GM21381 (cell line): ENCODE measurements around the gene APOA1.
"Not testable (repeated sequence)": the region's sequence is repeated elsewhere in the genome, so short reads cannot be mapped to it uniquely, and the experiment has no call there.

Experiments used
- ATAC-seq: cut with Tn5 transposase; IDR thresholded peaks from one replicate; pipeline ENCODE4 v1.9.1; 2021; ENCODE audit warnings: mild to moderate bottlenecking, moderate library complexity; ENCODE audit not compliant: unreplicated experiment

The APOA1 gene

DNA sequence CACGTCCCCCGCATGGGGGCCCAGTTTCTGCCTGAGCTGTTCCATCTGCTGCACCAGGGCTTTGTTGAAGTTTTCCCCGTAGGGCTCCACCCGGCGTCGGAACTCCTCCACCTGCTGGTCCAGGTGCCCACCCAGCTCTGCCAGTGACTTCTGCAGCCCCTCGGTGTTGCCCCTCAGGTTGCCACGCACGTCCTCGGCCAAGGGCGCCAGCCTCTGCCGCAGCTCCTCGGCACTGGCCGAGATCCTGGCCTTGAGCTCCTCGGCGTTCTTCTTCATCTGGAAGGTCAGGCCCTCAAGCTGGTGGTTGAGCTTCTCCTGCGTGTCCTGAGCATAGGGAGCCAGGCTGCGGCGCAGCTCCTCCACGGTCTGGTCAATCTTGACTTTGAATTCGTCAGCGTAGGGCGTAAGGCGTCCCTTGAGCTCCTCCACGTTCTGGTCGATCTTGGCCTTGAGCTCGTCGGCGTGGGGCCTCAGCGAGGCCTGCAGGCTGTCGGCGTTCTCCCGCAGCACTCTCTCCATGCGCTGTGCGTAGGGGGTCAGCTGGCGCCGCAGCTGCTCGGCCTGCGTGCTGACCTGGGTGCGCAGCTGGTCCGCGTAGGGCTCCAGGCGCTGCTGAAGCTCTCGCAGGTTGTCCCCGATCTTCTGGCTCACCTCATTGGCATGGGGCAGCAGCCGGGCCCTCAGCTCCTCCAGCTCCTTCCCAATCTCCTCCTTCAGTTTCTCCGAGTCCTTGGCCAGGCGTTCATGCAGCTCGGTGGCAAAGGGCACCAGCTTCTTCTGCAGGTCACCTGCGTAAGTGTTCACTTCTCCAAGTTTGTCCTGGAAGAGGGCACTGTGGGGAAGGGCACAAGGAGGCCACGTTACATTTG, 16.1 kb downstream of the APOA1 start:
- ATAC-seq = no peak

DNA sequence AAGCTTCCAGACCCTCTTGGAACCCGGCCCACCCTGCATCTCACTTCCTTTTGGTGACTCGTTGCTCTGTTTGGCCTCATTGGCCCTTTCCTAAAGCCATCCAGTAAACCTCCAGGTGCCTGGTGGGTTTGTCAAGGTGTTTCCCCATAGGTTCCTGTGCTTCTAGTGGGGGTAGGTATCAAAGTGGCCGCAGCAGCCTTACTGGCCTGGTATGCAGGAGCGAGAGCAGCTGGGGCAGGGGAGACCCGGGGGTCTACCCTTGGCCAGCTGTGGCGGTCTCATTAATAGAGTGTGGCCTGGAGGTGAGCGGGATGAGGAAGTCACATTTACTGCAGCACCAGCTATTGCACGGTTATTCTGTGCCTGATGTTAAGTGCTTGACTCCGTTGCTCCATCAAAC, 18.4 kb downstream of the APOA1 start:
- ATAC-seq = no peak

DNA sequence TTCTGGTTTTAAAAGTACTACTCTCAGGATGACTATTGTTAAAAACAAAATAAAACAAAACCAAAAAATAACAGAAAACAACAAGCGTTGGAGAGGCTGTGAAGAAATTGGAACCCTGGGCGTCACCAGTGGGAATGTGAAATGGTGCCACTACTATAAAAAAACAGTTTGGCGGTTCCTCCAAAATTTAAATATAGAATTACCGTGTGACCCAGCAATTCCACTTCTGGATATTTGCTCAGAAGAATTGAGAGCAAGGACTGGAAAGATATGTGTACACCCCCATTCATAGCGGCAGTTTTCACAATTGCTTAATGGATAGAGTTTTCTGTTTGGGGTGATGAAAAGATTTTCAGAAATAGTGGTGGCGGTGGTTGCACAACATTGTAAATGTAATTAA, 22.9 kb downstream of the APOA1 start:
- ATAC-seq = no peak

DNA sequence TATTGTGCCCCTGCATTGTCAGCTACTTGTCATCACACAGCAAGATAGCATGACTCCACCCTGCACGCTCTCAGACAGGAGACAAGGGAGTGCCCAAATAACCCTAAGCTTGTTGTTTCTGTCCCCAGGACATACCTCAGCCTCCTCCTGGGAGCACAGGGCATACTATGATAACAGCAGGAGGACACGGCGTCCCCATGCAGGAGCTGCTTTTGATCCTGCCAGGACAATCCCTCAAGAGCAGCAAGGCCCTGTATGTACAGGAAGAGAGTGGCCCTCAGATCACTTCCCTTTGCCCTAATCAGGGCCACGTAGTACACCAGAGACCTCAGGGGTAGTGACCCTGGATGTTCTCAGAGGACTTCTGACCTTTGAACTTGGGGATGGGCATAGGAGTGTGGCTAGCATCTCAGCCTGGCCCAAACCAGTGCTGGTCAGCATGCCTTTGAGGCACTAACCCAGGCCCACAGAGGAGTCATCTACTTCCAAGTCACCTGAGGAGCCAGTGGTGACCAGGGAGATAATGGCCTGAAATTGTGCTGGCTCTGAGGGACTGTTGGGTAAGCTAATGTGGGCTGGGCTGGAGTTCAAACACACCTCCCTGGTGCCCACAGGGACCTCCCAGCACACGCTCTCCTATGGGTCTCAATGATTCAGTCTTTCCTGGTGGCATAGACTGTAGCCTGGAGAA, 23.5 kb downstream of the APOA1 start:
- no peak for ATAC-seq

DNA sequence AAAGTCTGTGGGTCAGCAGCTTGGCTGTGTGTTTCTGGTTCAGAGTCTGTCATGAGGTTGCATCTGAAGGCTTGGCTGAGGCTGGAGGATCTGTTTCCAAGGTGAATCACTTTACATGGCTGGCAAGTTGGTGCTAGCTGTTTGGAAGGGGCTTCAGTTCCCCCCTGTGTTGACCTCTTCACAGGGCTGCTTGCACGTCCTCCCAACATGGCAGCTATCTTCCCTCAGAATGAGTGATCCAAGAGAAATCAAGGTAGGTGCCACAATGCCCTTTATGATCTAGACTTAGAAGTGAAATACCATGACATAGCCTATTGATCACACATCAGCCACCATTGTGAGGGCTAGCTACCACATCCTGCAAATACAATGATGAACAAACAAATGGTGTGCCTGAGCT, 24.3 kb downstream of the APOA1 start:
- ATAC-seq = no peak

DNA sequence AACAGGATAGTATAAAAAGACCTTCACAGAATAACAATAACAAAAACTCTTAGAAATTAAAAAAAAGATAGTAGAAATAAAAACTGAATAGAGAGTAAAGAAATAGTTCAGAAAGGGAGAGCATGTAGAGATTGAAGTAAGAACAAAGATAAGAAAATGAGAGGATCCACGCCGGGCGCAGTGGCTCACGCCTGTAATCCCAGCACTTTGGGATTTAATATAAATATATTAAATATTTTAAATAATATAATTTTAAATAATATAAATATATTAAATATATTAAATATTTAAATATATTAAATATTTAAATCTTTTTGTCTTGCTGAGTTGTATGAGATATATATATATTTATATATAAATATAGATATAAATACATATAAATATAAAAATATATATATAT, 25.3 kb downstream of the APOA1 start:
- no peak for ATAC-seq

DNA sequence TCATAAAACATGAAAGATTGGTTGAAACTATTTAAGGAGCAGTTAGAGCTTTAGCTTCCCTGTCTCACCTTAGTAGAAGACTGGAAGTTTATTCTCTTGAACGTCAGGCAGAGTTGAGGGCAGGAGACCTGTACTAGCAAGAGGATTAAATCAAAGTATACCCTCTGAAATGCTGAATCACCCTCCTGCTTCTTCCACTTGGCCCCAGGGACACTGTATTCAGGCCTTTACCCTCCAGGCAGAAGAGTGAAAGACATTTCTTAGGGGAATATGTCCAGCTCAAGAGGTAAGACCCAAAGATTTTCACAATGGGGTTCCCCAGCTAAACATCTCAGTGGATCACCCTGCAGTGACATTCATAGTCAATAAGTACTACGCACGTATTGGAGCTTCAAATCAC, 26.2 kb downstream of the APOA1 start:
- no peak for ATAC-seq

DNA sequence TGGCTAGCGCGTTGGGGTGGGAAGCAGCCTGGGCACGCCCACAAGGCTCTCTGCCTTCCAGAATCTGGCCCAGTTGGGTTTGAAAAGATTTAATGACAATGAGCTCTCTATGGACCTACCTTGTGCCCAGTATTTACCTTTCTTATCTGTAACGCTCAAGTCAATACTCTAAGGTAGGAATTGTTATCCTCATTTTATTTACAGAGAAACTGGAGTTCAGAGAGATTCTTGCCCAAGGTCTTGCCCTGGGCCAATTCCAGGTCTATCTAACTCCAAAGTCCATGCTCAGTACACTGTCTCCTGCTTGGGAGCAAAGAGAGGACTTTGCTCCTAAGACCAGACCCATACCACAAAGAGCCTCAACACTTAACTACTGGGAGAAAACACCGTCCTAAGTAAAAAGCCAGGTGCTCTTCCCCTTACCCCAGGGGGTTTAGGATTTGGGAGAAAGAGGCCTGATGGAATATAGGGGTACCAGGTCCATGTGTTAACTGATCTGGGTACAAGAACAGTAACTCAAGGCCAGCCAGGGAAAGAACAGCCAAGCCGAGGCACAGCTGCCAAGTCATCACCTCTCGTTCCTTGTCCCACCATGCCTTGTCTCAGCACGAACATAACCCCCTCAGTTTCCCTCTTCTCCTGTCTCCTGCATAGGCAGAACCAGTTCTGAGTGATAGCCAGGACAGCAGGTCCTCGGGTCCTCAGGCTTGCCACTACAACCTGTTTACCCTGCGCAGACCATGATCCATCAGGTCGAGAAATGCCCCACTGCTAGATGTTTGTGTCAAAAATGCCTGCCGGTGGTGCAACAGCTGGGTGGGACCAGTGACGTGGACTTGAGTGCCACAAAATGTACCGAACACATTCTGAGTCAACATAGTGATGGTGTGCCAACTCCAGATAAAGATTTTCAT, 28.9 kb downstream of the APOA1 start:
- ATAC-seq = no peak

DNA sequence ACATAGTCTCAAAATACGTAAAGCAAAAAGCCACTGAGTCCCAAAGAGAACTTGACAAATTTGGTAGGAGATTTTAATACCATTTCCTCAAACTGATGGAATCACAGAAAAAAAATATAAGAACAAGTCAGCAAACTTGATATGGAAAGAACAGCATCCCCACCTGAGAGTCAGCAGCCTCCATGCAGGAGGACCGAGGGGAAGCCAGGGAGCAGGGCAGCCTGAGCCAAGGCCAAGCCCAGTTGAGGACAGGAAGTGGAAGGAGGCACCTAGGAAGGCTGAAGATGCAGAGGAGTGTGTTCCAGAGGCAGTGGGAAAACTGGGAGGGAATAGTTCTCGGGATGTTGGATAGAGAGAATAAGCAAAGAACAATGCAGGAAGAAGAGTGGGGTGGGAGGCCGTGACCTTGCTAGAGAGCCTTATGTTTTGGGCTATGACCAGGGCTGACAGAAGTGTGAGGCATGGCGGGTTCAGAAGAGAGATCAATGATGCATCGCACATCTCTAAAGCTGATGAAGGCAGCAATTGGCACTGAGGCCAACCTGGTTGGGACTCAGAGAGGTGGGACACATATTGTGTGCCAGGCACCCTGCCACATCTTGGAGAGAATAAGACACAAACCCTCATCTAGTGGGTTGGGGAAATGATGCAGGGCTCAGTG, 29.7 kb downstream of the APOA1 start:
- no peak for ATAC-seq

DNA sequence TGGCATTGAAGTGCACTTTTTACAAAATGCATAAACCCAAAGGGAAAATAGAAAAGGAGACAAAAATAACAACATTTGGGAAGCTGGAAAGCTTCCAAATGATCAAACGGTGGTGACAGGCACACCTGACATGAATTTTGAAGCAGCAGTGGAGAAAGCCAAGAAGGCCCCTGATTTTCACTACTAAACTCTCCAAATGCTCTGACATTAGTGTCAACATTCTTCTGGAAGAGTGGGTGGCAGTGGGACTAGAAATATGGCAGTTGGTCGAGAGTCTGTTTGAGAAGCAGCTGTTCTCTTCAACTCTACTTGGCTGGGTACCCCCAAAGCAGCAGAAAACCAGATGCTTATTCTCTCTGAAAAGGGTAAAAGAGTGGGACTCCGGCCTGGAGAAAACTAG, 33.4 kb downstream of the APOA1 start:
- no peak for ATAC-seq

DNA sequence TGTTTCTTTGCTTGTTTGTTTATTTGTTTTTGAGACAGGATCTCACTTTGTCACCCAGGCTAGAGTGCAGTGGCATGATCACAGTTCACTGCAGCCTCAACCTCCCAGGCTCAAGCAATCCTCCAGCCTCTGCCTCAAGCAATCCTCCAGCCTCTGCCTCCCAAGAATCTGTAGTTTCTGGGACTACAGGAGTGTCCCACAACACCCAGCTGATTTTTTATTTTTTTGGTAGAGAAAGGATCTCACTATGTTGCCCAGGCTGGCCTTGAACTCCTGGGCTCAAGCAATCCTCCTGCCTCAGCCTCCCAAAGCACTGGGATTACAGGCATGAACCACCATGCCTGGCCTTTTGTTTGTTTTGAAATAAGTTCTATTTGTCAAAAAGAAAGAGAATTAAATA, 35.8 kb downstream of the APOA1 start:
- not testable (repeated sequence) for ATAC-seq

DNA sequence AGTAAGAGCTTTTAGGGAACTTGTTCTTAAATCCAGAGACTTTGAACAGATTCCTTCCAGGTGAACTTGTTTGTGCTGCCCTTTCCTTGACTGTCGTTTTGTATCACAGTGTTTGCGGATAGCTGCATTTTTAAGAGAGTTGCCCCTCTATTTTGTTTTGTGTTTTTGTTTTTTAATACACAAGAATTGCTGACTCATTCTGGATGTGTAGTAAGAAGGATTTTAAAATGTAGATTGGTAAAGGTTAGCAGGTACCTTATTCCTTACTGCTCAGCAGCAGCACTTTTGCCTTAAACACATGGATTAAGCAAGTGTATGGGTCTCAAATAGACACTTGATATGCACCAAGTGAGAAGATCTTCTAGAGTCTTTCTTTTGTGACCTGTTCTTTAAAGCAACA, 36.8 kb downstream of the APOA1 start:
- ATAC-seq = no peak

DNA sequence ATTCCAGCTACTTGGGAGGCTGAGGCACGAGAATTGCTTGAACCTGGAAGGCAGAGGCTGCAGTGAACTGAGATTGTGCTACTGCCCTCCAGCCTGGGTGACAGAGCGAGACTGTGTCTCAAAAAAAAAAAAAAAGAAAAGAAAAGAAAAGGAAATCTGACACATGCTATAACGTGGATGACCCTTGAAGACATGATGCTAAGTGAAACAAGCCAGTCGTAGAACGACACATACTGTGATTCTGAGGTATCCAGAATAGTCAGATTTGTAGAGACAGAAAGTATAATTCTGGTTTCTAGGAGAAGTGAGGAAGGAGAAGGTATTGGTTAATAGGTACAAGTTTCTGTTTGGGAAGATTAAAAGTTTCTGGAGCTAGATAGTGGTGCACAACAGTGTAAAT, 39.1 kb downstream of the APOA1 start:
- ATAC-seq = no peak

DNA sequence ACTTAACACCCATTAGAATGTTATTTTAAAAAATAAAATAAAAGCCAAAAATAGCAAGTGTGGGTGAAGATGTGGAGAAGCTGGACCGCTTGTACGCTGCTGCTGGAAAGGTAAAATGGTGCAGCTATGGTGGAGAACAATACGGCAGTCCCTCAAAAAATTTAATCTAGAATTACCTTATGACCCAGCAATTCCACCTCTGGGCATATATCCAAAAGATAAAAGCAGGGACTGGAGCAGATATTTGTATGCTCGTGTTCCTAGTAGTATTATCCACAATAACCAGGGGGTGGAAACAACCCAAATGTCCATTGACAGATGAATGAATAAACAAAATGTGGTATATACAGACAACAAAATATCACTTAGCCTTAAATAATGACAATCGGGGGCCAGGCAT, 39.6 kb downstream of the APOA1 start:
- ATAC-seq = no peak

DNA sequence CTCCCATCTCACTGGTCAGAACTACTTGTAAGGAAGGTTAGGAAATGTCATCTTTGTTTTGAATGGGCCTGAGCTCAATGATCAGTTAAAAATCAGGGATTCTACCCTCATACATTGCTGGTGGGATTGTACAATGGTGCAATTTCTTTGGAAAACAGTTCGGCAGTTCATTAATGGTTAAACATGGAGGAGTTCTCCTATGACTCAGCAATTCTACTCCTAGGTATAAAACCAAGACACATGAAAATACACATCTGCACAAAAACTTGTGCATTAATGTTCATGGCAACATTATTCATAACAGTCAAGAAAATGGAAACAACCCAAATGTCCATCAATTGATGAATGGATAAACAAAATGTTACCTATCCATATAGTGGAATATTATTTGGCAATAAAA, 40.9 kb downstream of the APOA1 start:
- no peak for ATAC-seq

DNA sequence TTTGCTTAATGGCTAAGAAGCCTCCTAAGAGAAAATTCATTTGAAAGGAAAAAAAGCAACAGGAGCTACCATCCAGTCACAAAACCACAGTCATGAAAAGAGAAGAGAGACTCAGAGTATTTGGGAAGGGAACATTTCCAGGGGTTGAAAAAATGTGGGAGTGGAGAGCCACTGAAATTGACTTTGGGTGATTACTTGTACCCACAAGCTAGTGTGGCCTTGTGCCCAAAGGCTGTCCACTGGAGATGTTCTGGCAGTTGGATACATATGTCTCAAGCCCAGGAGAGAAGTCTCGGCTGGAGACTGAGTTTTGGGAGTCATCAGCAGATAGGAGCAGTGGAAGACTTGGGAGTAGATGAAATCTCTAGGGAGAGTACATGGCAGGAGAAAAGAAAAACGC, 42.6 kb downstream of the APOA1 start:
- no peak for ATAC-seq

DNA sequence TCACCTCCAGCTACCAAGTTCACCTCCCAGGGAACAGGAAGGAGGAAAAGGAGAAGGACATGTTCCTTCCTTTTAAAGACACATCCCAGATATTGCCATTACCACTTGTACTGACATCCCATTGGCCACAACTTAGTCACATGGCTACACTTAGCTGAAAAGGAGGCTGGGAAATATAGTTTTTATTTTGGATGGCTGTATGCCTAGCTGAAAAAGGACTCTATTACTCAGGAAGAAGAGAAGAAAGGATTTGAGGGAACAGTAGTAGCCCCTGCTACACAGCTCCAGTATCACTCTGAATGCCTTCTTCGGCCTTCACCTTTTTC, 43.7 kb downstream of the APOA1 start:
- ATAC-seq = no peak

DNA sequence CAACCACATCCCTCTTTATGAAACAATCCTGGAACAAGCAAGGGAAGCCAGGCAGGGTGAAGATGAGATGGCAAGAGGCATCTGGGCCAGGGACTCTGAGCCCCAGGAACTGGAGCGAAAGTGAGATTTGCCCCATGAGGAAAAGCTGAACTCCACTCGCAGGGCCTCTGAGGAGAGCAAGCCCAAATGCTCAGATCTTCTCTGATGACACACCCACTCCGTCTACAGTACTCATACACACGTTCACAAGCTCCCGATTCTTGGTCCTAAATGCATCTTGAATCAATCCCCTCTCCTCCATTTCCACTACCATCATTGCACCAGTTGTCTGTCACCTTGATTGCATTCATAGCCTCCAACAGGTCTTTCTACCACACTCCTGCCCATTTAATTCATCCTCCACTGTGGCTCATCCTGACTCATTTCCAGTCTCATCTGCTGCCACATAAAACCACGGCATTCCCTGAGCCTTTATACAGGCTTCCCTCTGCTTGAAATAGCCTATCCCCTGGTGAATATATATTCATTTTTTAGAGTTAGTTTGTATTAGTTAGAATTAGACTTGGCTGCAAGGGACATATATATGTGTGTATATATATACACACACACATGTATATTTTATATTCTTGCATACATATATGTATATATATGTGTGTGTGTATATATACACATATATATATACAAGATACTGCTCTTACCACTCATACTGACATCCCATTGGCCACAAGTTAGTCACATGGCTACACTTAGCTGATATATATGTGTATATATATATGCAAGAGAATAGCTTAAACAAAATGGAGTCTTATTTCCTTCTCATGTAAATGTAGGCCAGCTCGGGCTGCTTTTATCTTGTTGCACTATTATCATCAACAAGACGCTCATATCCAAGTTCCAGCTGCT, 44.3 kb downstream of the APOA1 start:
- no peak for ATAC-seq

DNA sequence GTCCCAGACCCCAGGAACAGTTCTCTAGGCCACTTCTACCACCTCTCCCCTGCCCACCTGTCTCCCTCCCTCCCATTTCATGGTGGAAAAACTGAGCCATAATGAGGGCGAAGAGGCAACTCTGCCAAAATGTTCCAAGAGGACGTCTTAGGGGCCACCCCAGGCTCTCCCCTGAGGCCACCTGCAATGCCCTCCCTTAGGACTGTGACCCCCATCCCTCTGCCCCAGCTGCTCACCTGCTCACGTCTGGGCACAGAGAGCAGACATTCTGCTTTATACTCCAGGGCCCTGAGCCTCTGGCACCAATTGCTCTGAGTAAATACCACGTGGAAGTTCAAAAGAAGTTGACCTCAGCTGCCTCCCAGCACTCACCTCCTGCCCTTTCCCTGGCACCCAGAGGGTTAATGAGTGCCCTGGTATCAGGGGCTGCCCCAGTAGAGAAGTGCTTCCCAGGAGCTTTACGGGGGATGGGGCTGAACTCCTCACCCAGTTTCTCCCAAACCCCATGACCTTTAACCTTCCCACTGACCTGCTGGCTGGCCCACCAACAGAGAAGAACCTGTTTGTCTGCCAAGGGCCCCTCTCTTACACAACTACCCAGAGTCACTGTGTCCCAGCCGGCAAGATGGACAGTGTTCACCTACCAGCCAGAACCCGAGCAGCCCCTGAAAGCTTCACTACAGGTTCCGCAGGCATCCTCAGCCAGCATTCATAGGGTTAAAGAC, 45.1 kb downstream of the APOA1 start:
- no peak for ATAC-seq

DNA sequence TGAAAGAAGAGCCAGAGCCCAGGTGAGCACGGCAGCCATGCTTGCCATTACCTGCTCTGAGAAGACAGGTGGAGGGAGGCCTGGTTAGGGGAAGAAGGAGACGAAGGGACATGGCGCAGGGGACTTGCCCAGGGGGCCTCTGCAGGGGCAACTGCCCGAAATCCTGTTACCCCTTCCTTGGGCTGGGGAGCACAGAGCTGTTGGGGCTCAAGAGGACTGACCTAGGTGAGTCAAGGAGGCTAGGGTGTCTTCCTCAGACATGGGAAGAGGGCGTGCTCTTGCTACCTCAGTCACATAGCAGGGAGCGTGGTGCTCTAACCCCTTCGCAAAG, 45.6 kb downstream of the APOA1 start, which contains the start of gene APOA5:
Gene APOA5 (minus strand): TSS at position 67 of the 331 bp plus-strand sequence. CDS start 19 bp downstream, at position 48.
- ATAC-seq = no peak
